Measurements from ENCODE around the gene SEC23A. TPM values are rescaled to one million over a fixed set of nuclear protein-coding genes. Genes with fewer than 3 reads are reported as not detected.
"Not testable (repeated sequence)": the region's sequence is repeated elsewhere in the genome, so short reads cannot be mapped to it uniquely, and the experiment has no call there.

SEC23A gene
- 10 to 100 TPM; 48.9 to 65.2 TPM for total RNA-seq

- no peaks in the 10 kb centered on the region for H3K9me3 Mint-ChIP-seq
- peak; percentile 81 to 82 for DNase-seq (ENCODE audit: low spot score in 2 of 2)
- H3K36me3 Mint-ChIP-seq: peaks cover 7 to 15% of the 10 kb centered on the region in 2 donors
- peak; percentile 98 for ATAC-seq
- H3K27ac Mint-ChIP-seq: peak within 1 kb of the TSS; percentile 98 to 99
Observed at GRCh38 chr14:39102969-39103957, at the start of gene SEC23A. Gene SEC23A, minus strand, starts transcription at chr14:39103235. Its CDS starts 7,117 bp downstream, at chr14:39096118.

DNA sequence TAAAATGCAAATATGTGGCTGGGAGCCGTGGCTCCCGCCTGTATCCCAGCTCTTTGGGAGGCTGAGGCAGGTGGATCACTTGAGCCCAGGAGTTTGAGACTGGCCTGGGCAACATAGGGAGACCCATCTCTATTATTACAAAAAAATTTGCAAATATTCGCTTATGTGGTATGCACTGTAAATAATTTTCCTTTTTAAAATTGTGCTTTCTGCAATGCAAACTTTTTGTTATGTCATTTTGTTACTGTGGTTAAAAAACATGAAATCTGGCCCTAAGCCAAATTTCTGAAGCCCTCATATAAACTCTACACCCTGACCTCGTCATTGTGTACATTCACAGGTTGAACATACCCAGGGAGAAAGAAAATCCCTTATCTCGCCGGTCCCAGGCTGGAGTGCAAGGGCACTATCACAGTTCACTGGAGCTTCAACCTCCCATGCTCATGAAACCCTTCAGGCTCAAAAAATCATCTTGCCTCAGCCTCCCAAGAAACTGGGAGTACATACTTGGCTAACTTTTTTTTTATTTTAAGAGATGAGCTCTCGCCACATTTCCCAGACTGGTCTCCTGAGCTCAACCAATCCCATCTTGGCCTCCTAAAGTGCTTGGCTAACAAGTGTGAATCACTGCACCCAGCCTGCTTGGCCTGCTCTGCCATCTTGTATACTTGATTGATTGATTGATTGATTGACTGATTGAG is 42.4 kb upstream of the SEC23A start:
- H3K27ac Mint-ChIP-seq: peak overlapping the region in 1 of 2 donors; percentile 84
- H3K9me3 Mint-ChIP-seq: peaks cover 6% of the 10 kb centered on the region in 2 donors
- ATAC-seq: no peak
- no peak for DNase-seq (ENCODE audit: low spot score in 2 of 2)
- peaks cover 16 to 41% of the 10 kb centered on the region in 2 donors for H3K36me3 Mint-ChIP-seq

DNA sequence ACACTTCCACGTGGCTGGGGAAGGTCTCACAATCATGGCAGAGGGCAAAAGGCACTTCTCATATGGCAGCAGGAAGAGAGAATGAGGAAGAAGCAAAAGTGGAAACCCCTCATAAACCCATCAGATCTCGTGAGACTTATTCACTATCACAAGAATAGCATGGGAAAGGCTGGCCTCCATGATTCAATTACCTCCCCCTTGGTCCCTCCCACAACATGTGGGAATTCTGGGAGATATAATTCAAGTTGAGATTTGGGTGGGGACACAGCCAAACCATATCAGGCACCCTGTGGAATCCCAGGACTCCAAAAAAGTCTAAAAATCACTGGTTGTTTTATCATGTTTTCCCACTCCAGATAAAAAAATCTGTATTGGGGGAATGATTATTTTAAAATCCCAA is 40.2 kb upstream of the SEC23A start:
- not testable (repeated sequence) for H3K27ac Mint-ChIP-seq; H3K9me3 Mint-ChIP-seq; DNase-seq (ENCODE audit: low spot score in 2 of 2); ATAC-seq
- H3K36me3 Mint-ChIP-seq: peaks cover 16 to 54% of the 10 kb centered on the region in 2 donors

- not testable (repeated sequence) for ATAC-seq; DNase-seq (ENCODE audit: low spot score in 2 of 2); H3K9me3 Mint-ChIP-seq; H3K27ac Mint-ChIP-seq
- peaks cover 10 to 49% of the 10 kb centered on the region in 2 donors for H3K36me3 Mint-ChIP-seq
Observed at GRCh38 chr14:39141623-39142022, 38.6 kb upstream of the SEC23A start.

DNA sequence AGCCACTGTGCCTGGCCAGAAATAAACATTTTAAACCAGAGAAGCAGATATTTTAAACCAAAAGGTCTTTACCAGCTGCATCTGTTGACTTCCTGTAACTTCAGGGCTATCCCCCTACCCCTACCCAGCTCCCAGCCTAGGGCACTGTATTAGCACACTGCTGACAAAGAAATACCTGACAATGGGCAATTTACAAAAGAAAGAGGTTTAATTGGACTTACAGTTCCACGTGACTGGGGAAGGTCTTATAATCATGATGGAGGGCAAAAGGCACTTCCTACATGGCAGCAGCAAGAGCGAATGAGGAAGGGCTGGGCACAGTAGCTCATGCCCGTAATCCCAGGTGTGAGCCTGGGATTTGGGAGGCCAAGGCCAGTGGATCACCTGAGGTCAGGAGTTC is 37.1 kb upstream of the SEC23A start:
- peaks cover 10 to 49% of the 10 kb centered on the region in 2 donors for H3K36me3 Mint-ChIP-seq
- H3K9me3 Mint-ChIP-seq: peaks cover 6% of the 10 kb centered on the region in 2 donors
- ATAC-seq (no peak), DNase-seq (ENCODE audit: low spot score in 2 of 2) (no peak)
- no peak overlapping the region for H3K27ac Mint-ChIP-seq

- no peak for ATAC-seq
- DNase-seq (ENCODE audit: low spot score in 2 of 2): no peak
- H3K36me3 Mint-ChIP-seq: peaks cover 10 to 49% of the 10 kb centered on the region in 2 donors
Observed at GRCh38 chr14:39138440-39138839, 35.4 kb upstream of the SEC23A start.

GRCh38 chr14:39137835-39138234 is 34.8 kb upstream of the SEC23A start:
- not testable (repeated sequence) for DNase-seq (ENCODE audit: low spot score in 2 of 2); H3K9me3 Mint-ChIP-seq; ATAC-seq
- peaks cover 6 to 44% of the 10 kb centered on the region in 2 donors for H3K36me3 Mint-ChIP-seq
- peak overlapping the region in 1 of 2 donors; percentile 58 for H3K27ac Mint-ChIP-seq

More at GRCh38 chr14:39138440-39138839, 35.4 kb upstream of the SEC23A start:
- H3K9me3 Mint-ChIP-seq: peaks cover 6% of the 10 kb centered on the region in 2 donors
- H3K27ac Mint-ChIP-seq: no peak overlapping the region

- no peaks in the 10 kb centered on the region for H3K9me3 Mint-ChIP-seq
- H3K36me3 Mint-ChIP-seq: no peaks in the 10 kb centered on the region
- ATAC-seq: no peak
- no peak overlapping the region for H3K27ac Mint-ChIP-seq
- no peak for DNase-seq (ENCODE audit: low spot score in 2 of 2)
Observed at GRCh38 chr14:39122330-39123138, 19.5 kb upstream of the SEC23A start.

GRCh38 chr14:39114073-39114838 is 11.2 kb upstream of the SEC23A start, which contains the start of gene GEMIN2:
Gene GEMIN2, plus strand, starts transcription at chr14:39114323. Its CDS starts 16 bp downstream, at chr14:39114339.
- DNase-seq (ENCODE audit: low spot score in 2 of 2) (peak; percentile 91 to 96), ATAC-seq (peak; percentile 97 to 99)
- Mint-ChIP-seq H3K9me3 (no peaks in the 10 kb centered on the region), H3K27ac (peak within 1 kb of the TSS; percentile 95 to 99), H3K36me3 (peaks cover 11% of the 10 kb centered on the region in 2 donors)

- peak overlapping the region; percentile 95 to 99 for H3K27ac Mint-ChIP-seq
- ATAC-seq (no peak), DNase-seq (ENCODE audit: low spot score in 2 of 2) (no peak)
- no peaks in the 10 kb centered on the region for H3K9me3 Mint-ChIP-seq
- peaks cover 11% of the 10 kb centered on the region in 2 donors for H3K36me3 Mint-ChIP-seq
Observed at GRCh38 chr14:39113685-39114072, 10.6 kb upstream of the SEC23A start.

GRCh38 chr14:39109893-39110715 is 7.1 kb upstream of the SEC23A start:
- DNase-seq (ENCODE audit: low spot score in 2 of 2): no peak
- H3K9me3 Mint-ChIP-seq: no peaks in the 10 kb centered on the region
- H3K36me3 Mint-ChIP-seq: peaks cover 10 to 11% of the 10 kb centered on the region in 2 donors
- no peak overlapping the region for H3K27ac Mint-ChIP-seq
- no peak for ATAC-seq

GRCh38 chr14:39108791-39109190 is 5.8 kb upstream of the SEC23A start:
- Mint-ChIP-seq H3K27ac (no peak overlapping the region), H3K9me3 (no peaks in the 10 kb centered on the region), H3K36me3 (peaks cover 0 to 2% of the 10 kb centered on the region in 2 donors)
- DNase-seq (ENCODE audit: low spot score in 2 of 2) (no peak), ATAC-seq (no peak)

- DNase-seq (ENCODE audit: low spot score in 2 of 2) (no peak), ATAC-seq (no peak)
- Mint-ChIP-seq H3K36me3 (peaks cover 7% of the 10 kb centered on the region in 2 donors), H3K9me3 (no peaks in the 10 kb centered on the region), H3K27ac (no peak overlapping the region)
Observed at GRCh38 chr14:39107591-39107996, 4.6 kb upstream of the SEC23A start.

- not testable (repeated sequence) for DNase-seq (ENCODE audit: low spot score in 2 of 2); ATAC-seq; H3K9me3 Mint-ChIP-seq
- Mint-ChIP-seq H3K36me3 (peaks cover 7 to 15% of the 10 kb centered on the region in 2 donors), H3K27ac (peak overlapping the region; percentile 98 to 99)
Observed at GRCh38 chr14:39104078-39104801, 1.2 kb upstream of the SEC23A start.
